HepG2 (cell line): Measurements from ENCODE around the gene ABCA13. TPM values are rescaled to one million over a fixed set of nuclear protein-coding genes. Genes with fewer than 3 reads are reported as not detected.

ENCODE experiments used
- ATAC-seq: fragments of 200-7000 bp; cut with Tn5 transposase; 3 replicates; pipeline ENCODE4 v1.9.1; 2020; ENCODE audit warnings: mild to moderate bottlenecking, moderate library complexity
- BruUV-seq: library from RNA; stranded (reverse); fragments of 400-500 nt; replicated peaks from 2 replicates; lab custom pipeline; 2021; lab: Mats Ljungman, UMichigan
- CTCF ChIA-PET: fragments of 300-600 bp; formaldehyde crosslinking; extraction: SDS; loops from one replicate; lab custom pipeline; 2021; ENCODE audit warnings: low total read pairs, inconsistent platforms, low intra/inter-chr PET ratio; lab: Yijun Ruan, JAX
- POLR2A ChIA-PET: fragments of 350-600 bp; sonication (Branson Sonifier 250); formaldehyde crosslinking; loops from one replicate; lab custom pipeline; 2020; ENCODE audit warnings: antibody characterized with exemption, inconsistent platforms; lab: Yijun Ruan, JAX
- DNase-seq: peaks from one replicate; pipeline ENCODE4 v3.0.0-alpha.2; 2015; ENCODE audit warnings: low spot score
- FAIRE-seq: peaks from 3 replicates; lab custom pipeline; 2011; peaks lifted over from hg19 to GRCh38; lab: Jason Lieb, UNC
- H2AFZ ChIP-seq: one replicate; pipeline ENCODE4 v1.6.1; 2011; ENCODE audit warnings: low read length, inconsistent platforms
- H3K27ac ChIP-seq: fragments of 300-600 bp; 3 replicates; pipeline ENCODE4 v1.8.0; 2011; ENCODE audit warnings: mixed run types, mild to moderate bottlenecking, mixed read lengths, low read length, inconsistent platforms; ENCODE audit not compliant: insufficient read depth; ENCODE audit errors: extremely low read length
- H3K27me3 ChIP-seq, 2 experiments: fragments of 200-600 bp in 1 of 2; 2 replicates in 1 of 2; 3 replicates in 1 of 2; pipeline versions ENCODE4 v1.6.0 to v1.8.0; 2011; ENCODE audit warnings: low read length in 2 of 2, mild to moderate bottlenecking in 2 of 2, moderate library complexity in 2 of 2, inconsistent platforms in 1 of 2; ENCODE audit not compliant: insufficient read depth in 2 of 2, control insufficient read depth in 1 of 2
- H3K36me3 ChIP-seq, 2 experiments: fragments of 200-600 bp in 1 of 2; replicated peaks in 1 of 2; 2 replicates in 1 of 2; 3 replicates in 1 of 2; pipeline versions ENCODE4 v1.5.1 to v1.8.0; 2011; ENCODE audit warnings: low read length in 2 of 2, inconsistent platforms in 1 of 2; ENCODE audit not compliant: insufficient read depth in 2 of 2, control insufficient read depth in 1 of 2
- H3K4me1 ChIP-seq: 2 replicates; pipeline ENCODE4 v1.5.1; 2012; ENCODE audit warnings: low read length, inconsistent platforms; ENCODE audit not compliant: insufficient read depth
- H3K4me2 ChIP-seq: 2 replicates; pipeline ENCODE4 v1.6.0; 2011; ENCODE audit warnings: low read depth, low read length, inconsistent platforms
- H3K4me3 ChIP-seq, 3 experiments: fragments of 200-600 bp in 1 of 3; sonication (generic), shearing (Covaris generic) in 1 of 3; replicated peaks in 1 of 3; 2 replicates each; pipeline ENCODE4 v1.5.1; 2011 to 2016; ENCODE audit warnings: low read length in 3 of 3, inconsistent platforms in 2 of 3, low read depth in 2 of 3, mild to moderate bottlenecking in 2 of 3, control low read depth in 1 of 3, mixed read lengths in 1 of 3; ENCODE audit not compliant: insufficient read depth in 1 of 3
- H3K79me2 ChIP-seq: one replicate; pipeline ENCODE4 v1.6.1; 2011; ENCODE audit warnings: low read length, inconsistent platforms; ENCODE audit not compliant: insufficient read depth
- H3K9ac ChIP-seq: 2 replicates; pipeline ENCODE4 v1.6.0; 2011; ENCODE audit warnings: mild to moderate bottlenecking, low read depth, low read length, inconsistent platforms; ENCODE audit not compliant: insufficient read depth
- H3K9me3 ChIP-seq: 2 replicates; pipeline ENCODE4 v1.5.1; 2012; ENCODE audit warnings: mild to moderate bottlenecking, low read length
- H4K20me1 ChIP-seq: 2 replicates; pipeline ENCODE4 v1.6.0; 2011; ENCODE audit warnings: inconsistent platforms, mild to moderate bottlenecking, low read length, moderate library complexity; ENCODE audit not compliant: insufficient read depth
- FOXA1 ChIP-seq, 2 experiments: fragments of 450-650 bp in 1 of 2; sonication (generic) in 1 of 2; formaldehyde crosslinking in 1 of 2; IDR thresholded peaks; 2 replicates each; pipeline versions ENCODE4 v1.4.0 to v1.6.1; 2016 to 2020; ENCODE audit warnings: missing genetic modification reagents in 1 of 2
- HIC2 ChIP-seq: sonication (generic); formaldehyde crosslinking; IDR thresholded peaks from 2 replicates; pipeline ENCODE4 v1.9.0; 2022; ENCODE audit warnings: low read depth, missing genetic modification reagents
- MAFK ChIP-seq, 2 experiments: IDR thresholded peaks in 1 of 2; conservative IDR thresholded peaks in 1 of 2; 2 replicates each; pipeline ENCODE4 v1.6.1; 2011; ENCODE audit warnings: improper control_type of control experiment in 2 of 2, low read length in 2 of 2
- MLLT10 ChIP-seq: sonication (generic); formaldehyde crosslinking; IDR thresholded peaks from 2 replicates; pipeline ENCODE4 v1.4.0; 2020; ENCODE audit warnings: missing genetic modification reagents
- MTF1 ChIP-seq: sonication (generic); formaldehyde crosslinking; IDR thresholded peaks from 2 replicates; pipeline ENCODE4 v1.5.0; 2020; ENCODE audit warnings: missing genetic modification reagents
- MTF2 ChIP-seq: sonication (generic); formaldehyde crosslinking; IDR thresholded peaks from 2 replicates; pipeline ENCODE4 v1.5.0; 2020; ENCODE audit warnings: missing genetic modification reagents, borderline replicate concordance
- NFKB2 ChIP-seq: sonication (generic); formaldehyde crosslinking; IDR thresholded peaks from 2 replicates; pipeline ENCODE4 v1.4.0; 2020; ENCODE audit warnings: missing genetic modification reagents, borderline replicate concordance
- PCBP2 ChIP-seq: fragments of 200-400 bp; formaldehyde crosslinking; optimal IDR thresholded peaks from 2 replicates; pipeline ENCODE3; 2018; ENCODE audit warnings: low read length, low read depth; ENCODE audit not compliant: poor library complexity, severe bottlenecking
- SCMH1 ChIP-seq: sonication (generic); formaldehyde crosslinking; IDR thresholded peaks from 2 replicates; pipeline ENCODE4 v1.9.0; 2021; ENCODE audit warnings: missing genetic modification reagents, mild to moderate bottlenecking, borderline replicate concordance
- SMAD9 ChIP-seq: sonication (generic); formaldehyde crosslinking; IDR thresholded peaks from 2 replicates; pipeline ENCODE4 v1.5.1; 2020; ENCODE audit warnings: mild to moderate bottlenecking, missing genetic modification reagents
- SP4 ChIP-seq: sonication (generic); formaldehyde crosslinking; IDR thresholded peaks from 2 replicates; pipeline ENCODE4 v1.8.1; 2023; ENCODE audit warnings: mild to moderate bottlenecking, missing genetic modification reagents
- ZBTB44 ChIP-seq: sonication (generic); formaldehyde crosslinking; IDR thresholded peaks from 2 replicates; pipeline ENCODE4 v1.4.0; 2020; ENCODE audit warnings: missing genetic modification reagents
- ZNF234 ChIP-seq: sonication (generic); formaldehyde crosslinking; conservative IDR thresholded peaks from 2 replicates; pipeline ENCODE4 v1.5.1; 2020; ENCODE audit warnings: mild to moderate bottlenecking, missing genetic modification reagents
- ZNF256 ChIP-seq: sonication (generic); formaldehyde crosslinking; conservative IDR thresholded peaks from 2 replicates; pipeline ENCODE4 v1.4.0; 2020; ENCODE audit warnings: missing genetic modification reagents
- ZNF569 ChIP-seq: sonication (generic); formaldehyde crosslinking; IDR thresholded peaks from 2 replicates; pipeline ENCODE4 v1.5.0; 2020; ENCODE audit warnings: mild to moderate bottlenecking, missing genetic modification reagents, moderate library complexity, borderline replicate concordance
- ZSCAN9 ChIP-seq: IDR thresholded peaks from 2 replicates; pipeline ENCODE4 v1.6.1; 2016; ENCODE audit warnings: borderline replicate concordance
- WGBS: methylation state at CpG from one replicate; pipeline ENCODE4 v1.1.6; 2017; ENCODE audit warnings: low lambda C conversion rate; 5-methylcytosine and 5-hydroxymethylcytosine counted together
- in situ Hi-C: cut with HindIII; loops from 2 replicates; pipeline ENCODE4 v1.10.0; 2017; ENCODE audit warnings: low pct_unique_long_range_greater_than_20kb; ENCODE audit not compliant: extremely low pct_ligation_motif_present
- intact Hi-C: fragments of 100-400 bp; cut with micrococcal nuclease; formaldehyde crosslinking; loops from one replicate; pipeline ENCODE4 v1.10.0; 2022; ENCODE audit not compliant: unreplicated experiment
- polyA plus RNA-seq, 8 experiments: library from polyadenylated mRNA; depleted of rRNA in 3 of 8; stranded (reverse) in 7 of 8; unstranded in 1 of 8; fragments of >200 nt; fragmentation: Illumina TruSeq in 4 of 8; extraction: Trizol in 4 of 8; gene quantifications; 2 replicates each; pipeline versions ENCODE4 v1.2.1 to v1.2.3, GENCODE V29; 2011 to 2016; ENCODE audit warnings: low read depth in 4 of 8, missing spikeins in 1 of 8, mixed read lengths in 1 of 8; ENCODE audit not compliant: insufficient read depth in 1 of 8
- total RNA-seq, 5 experiments: library from RNA; depleted of rRNA; stranded (reverse); fragments of >200 nt; fragmentation: Illumina TruSeq; extraction: Trizol; gene quantifications; 2 replicates each; pipeline ENCODE4 v1.2.3, GENCODE V29; 2016; ENCODE audit warnings: low read depth in 1 of 5
- TF ChIP-seq, protein P1 (sequence below): sonication (generic); formaldehyde crosslinking; IDR thresholded peaks from 2 replicates; pipeline ENCODE4 v1.4.0; 2020; ENCODE audit warnings: missing genetic modification reagents

Gene ABCA13
- total and polyA plus RNA-seq, 2 of the 13 experiments (the other 11 are each of a cell fraction or from before 2014, with no cell fraction given), result 0.03 TPM; not detected in 1

DNA sequence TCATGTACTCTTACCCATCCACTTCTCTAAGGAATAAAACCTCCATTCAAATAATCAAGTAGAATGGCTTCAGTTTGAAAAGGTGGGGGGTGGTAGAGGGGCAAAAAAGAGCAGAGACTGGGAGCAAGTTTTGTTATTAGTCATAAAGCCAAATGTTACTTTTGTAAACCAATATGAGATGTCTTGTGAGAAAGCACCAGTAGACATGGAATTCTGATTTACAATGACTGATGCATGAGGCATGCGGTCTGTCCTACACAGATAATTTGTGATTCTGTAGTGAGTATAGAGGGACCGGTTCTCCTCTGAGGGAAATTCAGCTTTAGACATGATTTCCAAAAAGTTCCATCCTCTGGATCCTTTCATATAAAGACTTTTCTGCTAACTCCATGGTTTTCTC lies 12.9 kb upstream of the ABCA13 start:
- Histone ChIP-seq H3K4me1 (peaks cover 17% of the 10 kb centered on the region), H3K27ac (no peak overlapping the region), H3K9ac (no peak overlapping the region), H2AFZ (no peak overlapping the region), H4K20me1 (no peaks in the 10 kb centered on the region), H3K4me2 (no peak overlapping the region), H3K9me3 (0 out of 2 replicates have a peak, but pooled peaks cover 5% of the 10 kb centered on the region), H3K4me3 (no peak overlapping the region), H3K27me3 (0 out of 5 replicates have a peak, but pooled peaks cover 0 to 8% of the 10 kb centered on the region in 2 experiments), H3K79me2 (no peaks in the 10 kb centered on the region), H3K36me3 (no peaks in the 10 kb centered on the region)
- ChIA-PET POLR2A (no interaction called here), CTCF (no interaction called here)
- in situ Hi-C loops (no loop called here), intact Hi-C loops (no loop called here)
- no TSS peak for BruUV-seq
- no peak for DNase-seq
- no peak for ATAC-seq
- no peak for TF ChIP-seq SCMH1 (CRISPR knock-in tag)
- no peak for TF ChIP-seq ZNF234 (CRISPR knock-in tag)
- no peak for TF ChIP-seq MTF1 (CRISPR knock-in tag)
- TF ChIP-seq PCBP2, result no peak
- TF ChIP-seq FOXA1 (IDR thresholded peaks at IDR 0.05), result no peak
- TF ChIP-seq FOXA1 (CRISPR knock-in tag; IDR thresholded peaks at IDR 0.05), result no peak
- TF ChIP-seq NFKB2 (CRISPR knock-in tag), result no peak
- no peak for TF ChIP-seq SMAD9
- no peak for TF ChIP-seq ZBTB44 (CRISPR knock-in tag)
- no peak for TF ChIP-seq HIC2 (CRISPR knock-in tag)
- TF ChIP-seq ZSCAN9 (CRISPR knock-in tag), result no peak
- TF ChIP-seq, protein P1, sequence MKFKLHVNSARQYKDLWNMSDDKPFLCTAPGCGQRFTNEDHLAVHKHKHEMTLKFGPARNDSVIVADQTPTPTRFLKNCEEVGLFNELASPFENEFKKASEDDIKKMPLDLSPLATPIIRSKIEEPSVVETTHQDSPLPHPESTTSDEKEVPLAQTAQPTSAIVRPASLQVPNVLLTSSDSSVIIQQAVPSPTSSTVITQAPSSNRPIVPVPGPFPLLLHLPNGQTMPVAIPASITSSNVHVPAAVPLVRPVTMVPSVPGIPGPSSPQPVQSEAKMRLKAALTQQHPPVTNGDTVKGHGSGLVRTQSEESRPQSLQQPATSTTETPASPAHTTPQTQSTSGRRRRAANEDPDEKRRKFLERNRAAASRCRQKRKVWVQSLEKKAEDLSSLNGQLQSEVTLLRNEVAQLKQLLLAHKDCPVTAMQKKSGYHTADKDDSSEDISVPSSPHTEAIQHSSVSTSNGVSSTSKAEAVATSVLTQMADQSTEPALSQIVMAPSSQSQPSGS (CRISPR knock-in tag), result no peak
- TF ChIP-seq ZNF569 (CRISPR knock-in tag), result no peak
- TF ChIP-seq ZNF256, result no peak
- no peak for TF ChIP-seq MLLT10 (CRISPR knock-in tag)
- no peak for TF ChIP-seq MTF2
- TF ChIP-seq SP4, result no peak
- TF ChIP-seq MAFK (conservative IDR thresholded peaks at IDR 0.05 in 1 of 2, IDR thresholded peaks at IDR 0.05 in 1 of 2; ENCODE audit: low read length in 2 of 2), result no peak
- no peak for FAIRE-seq
- WGBS, result 61% methylated on average over 2 of the region's 2 CpGs
